Measurements from ENCODE around the gene PRKX. TPM values are rescaled to one million over a fixed set of nuclear protein-coding genes. Genes with fewer than 3 reads are reported as not detected.
A peak's percentile ranks its signal among the peaks of the same experiment; 100 is the strongest.
"Not testable (repeated sequence)": the region's sequence is repeated elsewhere in the genome, so short reads cannot be mapped to it uniquely, and the experiment has no call there.

The PRKX gene
- total and polyA plus RNA-seq, 2 of the 13 experiments (the other 11 are each of a cell fraction or from before 2014, with no cell fraction given): 0.01 to 0.15 TPM

- Histone ChIP-seq H3K9ac (ENCODE audit: insufficient read depth, low read depth, low read length) (no peak overlapping the region), H4K20me1 (ENCODE audit: insufficient read depth, low read length) (no peaks in the 10 kb centered on the region), H3K4me1 (ENCODE audit: insufficient read depth, low read length) (no peaks in the 10 kb centered on the region), H2AFZ (ENCODE audit: low read length) (no peak overlapping the region), H3K4me2 (ENCODE audit: low read depth, low read length) (no peak overlapping the region), H3K36me3 (replicated peaks in 1 of 2; ENCODE audit: control insufficient read depth in 1 of 2, insufficient read depth in 2 of 2, low read length in 2 of 2) (no peaks in the 10 kb centered on the region), H3K79me2 (ENCODE audit: insufficient read depth, low read length) (no peaks in the 10 kb centered on the region), H3K9me3 (ENCODE audit: low read length) (no peaks in the 10 kb centered on the region), H3K27me3 (ENCODE audit: control insufficient read depth in 1 of 2, insufficient read depth in 2 of 2, low read length in 2 of 2) (no peaks in the 10 kb centered on the region), H3K4me3 (replicated peaks in 1 of 3; ENCODE audit: insufficient read depth in 1 of 3, low read depth in 2 of 3, low read length in 3 of 3) (no peak overlapping the region), H3K27ac (ENCODE audit: extremely low read length, insufficient read depth, low read length) (no peak overlapping the region)
- no peak for DNase-seq (ENCODE audit: low spot score)
- 56% methylated on average over 9 of the region's 16 CpGs for WGBS (ENCODE audit: low lambda C conversion rate)
- FAIRE-seq: no peak
- ChIA-PET POLR2A (no interaction called here), CTCF (ENCODE audit: low intra/inter-chr PET ratio, low total read pairs) (no interaction called here)
- ATAC-seq: no peak
- TF ChIP-seq ZNF746 (CRISPR knock-in tag; IDR thresholded peaks at IDR 0.05) (no peak), NCOA5 (CRISPR knock-in tag; IDR thresholded peaks at IDR 0.05) (no peak), PTBP1 (IDR thresholded peaks at IDR 0.05; ENCODE audit: low read depth, low read length, poor library complexity, severe bottlenecking) (no peak), KMT2B (CRISPR knock-in tag; IDR thresholded peaks at IDR 0.05) (no peak), TARDBP (CRISPR knock-in tag; IDR thresholded peaks at IDR 0.05) (no peak), ZNF713 (CRISPR knock-in tag; IDR thresholded peaks at IDR 0.05) (no peak), NBN (conservative IDR thresholded peaks at IDR 0.05) (no peak)
- intact Hi-C loops (cut with micrococcal nuclease; ENCODE audit: unreplicated experiment) (no loop called here), in situ Hi-C loops (cut with HindIII; ENCODE audit: extremely low pct_ligation_motif_present, low pct_unique_long_range_greater_than_20kb) (no loop called here)
- no TSS peak for BruUV-seq (replicated peaks)
These were observed 2.0 kb downstream of the PRKX start for GRCh38 chrX:3711331-3711917.

- H3K4me3 ChIP-seq (replicated peaks in 1 of 3; ENCODE audit: insufficient read depth in 1 of 3, low read depth in 2 of 3, low read length in 3 of 3); H3K4me2 ChIP-seq (ENCODE audit: low read depth, low read length); H3K4me1 ChIP-seq (ENCODE audit: insufficient read depth, low read length); H3K9me3 ChIP-seq (ENCODE audit: low read length); in situ Hi-C loops (cut with HindIII; ENCODE audit: extremely low pct_ligation_motif_present, low pct_unique_long_range_greater_than_20kb); H2AFZ ChIP-seq (ENCODE audit: low read length); BruUV-seq (replicated peaks); intact Hi-C loops (cut with micrococcal nuclease; ENCODE audit: unreplicated experiment); H3K27ac ChIP-seq (ENCODE audit: extremely low read length, insufficient read depth, low read length); H4K20me1 ChIP-seq (ENCODE audit: insufficient read depth, low read length); H3K79me2 ChIP-seq (ENCODE audit: insufficient read depth, low read length); POLR2A ChIA-PET; H3K27me3 ChIP-seq (ENCODE audit: control insufficient read depth in 1 of 2, insufficient read depth in 2 of 2, low read length in 2 of 2); H3K36me3 ChIP-seq (replicated peaks in 1 of 2; ENCODE audit: control insufficient read depth in 1 of 2, insufficient read depth in 2 of 2, low read length in 2 of 2); CTCF ChIA-PET (ENCODE audit: low intra/inter-chr PET ratio, low total read pairs); H3K9ac ChIP-seq (ENCODE audit: insufficient read depth, low read depth, low read length); TF ChIP-seq FOXP1 (CRISPR knock-in tag; IDR thresholded peaks at IDR 0.05): not testable (repeated sequence)
- TF ChIP-seq TBX3 (IDR thresholded peaks at IDR 0.05; ENCODE audit: borderline replicate concordance): peak; percentile 88
- 0 out of 2 replicates have a peak, but pooled peaks have one; percentile 21 for TF ChIP-seq TBX2 (CRISPR knock-in tag; IDR thresholded peaks at IDR 0.05; ENCODE audit: borderline replicate concordance)
- TF ChIP-seq FOXA1 (IDR thresholded peaks at IDR 0.05): 0 out of 2 replicates have a peak, but pooled peaks have one; percentile 27
- TF ChIP-seq FOXA1 (CRISPR knock-in tag; IDR thresholded peaks at IDR 0.05): peak; percentile 36; the same call in 1 of the 2 replicates
- peak; percentile 17; the same call in 1 of the 2 replicates for TF ChIP-seq TCF7 (IDR thresholded peaks at IDR 0.05; ENCODE audit: low read depth)
- TF ChIP-seq FOXP1 (IDR thresholded peaks at IDR 0.05): peak; percentile 50; the same call in 1 of the 2 replicates
- 3% methylated on average over 3 of the region's 8 CpGs for WGBS (ENCODE audit: low lambda C conversion rate)
- FAIRE-seq (peak; percentile 95), ATAC-seq (peak; percentile 89), DNase-seq (ENCODE audit: low spot score) (peak; percentile 2)
These were observed 5.7 kb downstream of the PRKX start for GRCh38 chrX:3707673-3708274.
